ENCODE measurements around the gene ERP44. TPM values are rescaled to one million over a fixed set of nuclear protein-coding genes. Genes with fewer than 3 reads are reported as not detected.

The ERP44 gene
- total RNA-seq, 1 donor from 2014 or later = 18.0 TPM

DNA sequence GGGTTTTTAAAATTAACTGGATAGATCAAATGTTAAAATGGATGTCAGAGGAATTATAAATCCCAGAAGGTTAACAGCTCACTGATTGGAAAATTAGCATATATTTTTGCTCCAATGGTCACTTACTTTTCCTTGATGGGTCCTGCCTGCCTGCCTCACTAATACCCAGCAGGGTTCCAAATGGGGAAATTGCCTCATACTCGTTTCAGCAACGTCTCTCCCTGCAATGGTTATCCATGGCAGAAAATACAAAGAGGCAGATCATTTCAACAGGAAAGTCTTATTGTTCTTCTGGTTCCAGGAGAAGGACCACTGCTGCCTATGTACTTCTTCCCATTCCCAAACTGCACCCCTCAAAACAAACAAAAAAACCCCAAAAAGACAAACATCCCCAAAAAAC lies 71.3 kb downstream of the ERP44 start:
- no peak overlapping the region for H3K4me3 ChIP-seq
- H3K27ac ChIP-seq = no peak overlapping the region
- H4K20me1 ChIP-seq (ENCODE audit: low read depth) = no peaks in the 10 kb centered on the region
- peaks cover under 1% of the 10 kb centered on the region for H3K9me3 ChIP-seq (ENCODE audit: low read depth)
- no peaks in the 10 kb centered on the region for H3K27me3 Mint-ChIP-seq (ENCODE audit: insufficient read depth, low read depth)
- H3K79me2 ChIP-seq (ENCODE audit: low read depth) = no peaks in the 10 kb centered on the region
- peaks cover 5% of the 10 kb centered on the region for H3K4me1 ChIP-seq
- no peak overlapping the region for H3K4me2 ChIP-seq
- H3K36me3 ChIP-seq = no peaks in the 10 kb centered on the region
- H3K9ac ChIP-seq = no peak overlapping the region
- no peak overlapping the region for H2AFZ ChIP-seq (replicated peaks)
- H3K27ac Mint-ChIP-seq = no peak overlapping the region
- no peak overlapping the region for H3K4me3 Mint-ChIP-seq
- DNase-seq (ENCODE audit: low spot score) = peak; percentile 4
- H3F3A ChIP-seq (ENCODE audit: low read depth) = no peaks in the 10 kb centered on the region
- H3K4me1 Mint-ChIP-seq = no peaks in the 10 kb centered on the region
- H3K36me3 Mint-ChIP-seq = peaks cover 11% of the 10 kb centered on the region
- no peaks in the 10 kb centered on the region for H3K27me3 ChIP-seq
- peaks cover 6% of the 10 kb centered on the region for H3K9me3 Mint-ChIP-seq
- no peak for TF ChIP-seq EZH2 (IDR thresholded peaks at IDR 0.05)
- TF ChIP-seq, protein P1, sequence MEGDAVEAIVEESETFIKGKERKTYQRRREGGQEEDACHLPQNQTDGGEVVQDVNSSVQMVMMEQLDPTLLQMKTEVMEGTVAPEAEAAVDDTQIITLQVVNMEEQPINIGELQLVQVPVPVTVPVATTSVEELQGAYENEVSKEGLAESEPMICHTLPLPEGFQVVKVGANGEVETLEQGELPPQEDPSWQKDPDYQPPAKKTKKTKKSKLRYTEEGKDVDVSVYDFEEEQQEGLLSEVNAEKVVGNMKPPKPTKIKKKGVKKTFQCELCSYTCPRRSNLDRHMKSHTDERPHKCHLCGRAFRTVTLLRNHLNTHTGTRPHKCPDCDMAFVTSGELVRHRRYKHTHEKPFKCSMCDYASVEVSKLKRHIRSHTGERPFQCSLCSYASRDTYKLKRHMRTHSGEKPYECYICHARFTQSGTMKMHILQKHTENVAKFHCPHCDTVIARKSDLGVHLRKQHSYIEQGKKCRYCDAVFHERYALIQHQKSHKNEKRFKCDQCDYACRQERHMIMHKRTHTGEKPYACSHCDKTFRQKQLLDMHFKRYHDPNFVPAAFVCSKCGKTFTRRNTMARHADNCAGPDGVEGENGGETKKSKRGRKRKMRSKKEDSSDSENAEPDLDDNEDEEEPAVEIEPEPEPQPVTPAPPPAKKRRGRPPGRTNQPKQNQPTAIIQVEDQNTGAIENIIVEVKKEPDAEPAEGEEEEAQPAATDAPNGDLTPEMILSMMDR (IDR thresholded peaks at IDR 0.05) = no peak
- no peak for TF ChIP-seq EZH2phosphoT487 (IDR thresholded peaks at IDR 0.05)

DNA sequence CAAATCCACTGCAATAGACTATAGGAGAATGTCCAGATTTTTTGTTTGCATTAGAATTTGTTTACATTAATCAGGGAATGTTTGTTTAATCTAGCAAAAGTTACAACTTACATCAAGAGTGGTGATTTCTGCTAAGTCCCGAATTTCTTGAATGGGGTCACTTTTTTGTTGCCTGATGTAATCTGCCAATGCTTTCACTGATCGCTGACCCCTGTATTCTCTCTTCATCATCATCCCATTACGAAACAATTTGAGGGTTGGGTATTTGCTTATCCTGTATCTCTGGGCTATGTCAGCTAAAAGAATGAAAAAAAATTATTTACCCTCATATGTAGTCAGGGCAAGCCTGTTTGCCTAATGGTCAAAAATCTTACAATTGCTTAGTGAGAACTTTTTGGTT lies 76.9 kb downstream of the ERP44 start:
- Mint-ChIP-seq H3K36me3 (peaks cover 10% of the 10 kb centered on the region), H3K27ac (no peak overlapping the region), H3K9me3 (no peaks in the 10 kb centered on the region), H3K27me3 (ENCODE audit: insufficient read depth, low read depth) (no peaks in the 10 kb centered on the region), H3K4me1 (no peaks in the 10 kb centered on the region), H3K4me3 (no peak overlapping the region)
- TF ChIP-seq, protein P1 (IDR thresholded peaks at IDR 0.05) = no peak
- TF ChIP-seq EZH2 (IDR thresholded peaks at IDR 0.05) (no peak), EZH2phosphoT487 (IDR thresholded peaks at IDR 0.05) (no peak)
- no peaks in the 10 kb centered on the region for H3K79me2 ChIP-seq (ENCODE audit: low read depth)
- H3F3A ChIP-seq (ENCODE audit: low read depth) = no peaks in the 10 kb centered on the region
- no peaks in the 10 kb centered on the region for H3K9me3 ChIP-seq (ENCODE audit: low read depth)
- no peak overlapping the region for H3K4me3 ChIP-seq
- H3K27ac ChIP-seq = no peak overlapping the region
- no peak overlapping the region for H3K9ac ChIP-seq
- no peak overlapping the region for H2AFZ ChIP-seq (replicated peaks)
- H3K4me1 ChIP-seq = no peaks in the 10 kb centered on the region
- H4K20me1 ChIP-seq (ENCODE audit: low read depth) = no peaks in the 10 kb centered on the region
- H3K27me3 ChIP-seq = no peaks in the 10 kb centered on the region
- H3K4me2 ChIP-seq = no peak overlapping the region
- no peaks in the 10 kb centered on the region for H3K36me3 ChIP-seq
- no peak for DNase-seq (ENCODE audit: low spot score)

DNA sequence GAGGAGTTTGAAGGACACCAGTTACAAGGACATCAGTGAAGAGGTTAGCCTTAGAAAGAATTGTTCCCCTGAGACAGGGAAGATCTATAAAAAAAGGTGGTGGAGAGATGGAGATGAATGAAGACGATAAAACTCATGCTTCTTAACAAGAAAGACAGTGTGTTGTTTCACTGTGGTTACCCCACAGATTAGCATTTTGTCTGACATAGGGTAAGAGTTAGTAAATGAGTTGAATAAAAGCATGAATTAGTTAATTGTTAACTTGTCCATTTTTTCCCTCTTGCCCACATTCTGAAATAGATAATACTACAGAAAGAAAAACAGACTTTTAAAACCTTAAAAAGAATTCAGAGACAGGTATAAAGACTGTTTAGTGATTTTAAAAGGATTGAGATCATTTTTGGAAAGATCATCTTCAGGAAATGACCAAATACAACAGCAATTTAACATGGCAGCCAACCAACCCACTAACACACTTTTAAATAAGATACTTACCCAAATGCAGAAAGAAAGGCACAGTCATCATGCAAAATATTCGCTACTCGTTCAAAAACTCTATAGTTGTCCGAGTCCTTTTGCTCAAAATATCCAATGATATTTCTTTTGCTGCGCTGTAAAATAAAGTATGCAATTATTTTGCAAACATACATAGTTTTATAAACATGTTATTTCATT lies 78.5 kb downstream of the ERP44 start:
- Histone ChIP-seq H3K4me1 (no peaks in the 10 kb centered on the region), H3K27ac (no peak overlapping the region)
- H3K9me3 Mint-ChIP-seq = no peaks in the 10 kb centered on the region

More for the DNA sequence above, 78.5 kb downstream of the ERP44 start:
- Histone ChIP-seq H3K79me2 (ENCODE audit: low read depth) (no peaks in the 10 kb centered on the region), H3K4me3 (no peak overlapping the region), H4K20me1 (ENCODE audit: low read depth) (no peaks in the 10 kb centered on the region), H3K27me3 (no peaks in the 10 kb centered on the region), H3K9ac (no peak overlapping the region), H2AFZ (replicated peaks) (no peak overlapping the region), H3K9me3 (ENCODE audit: low read depth) (no peaks in the 10 kb centered on the region), H3K4me2 (no peak overlapping the region), H3F3A (ENCODE audit: low read depth) (no peaks in the 10 kb centered on the region), H3K36me3 (no peaks in the 10 kb centered on the region)
- Mint-ChIP-seq H3K4me1 (no peaks in the 10 kb centered on the region), H3K27ac (no peak overlapping the region), H3K36me3 (peaks cover 10% of the 10 kb centered on the region), H3K4me3 (no peak overlapping the region), H3K27me3 (ENCODE audit: insufficient read depth, low read depth) (no peaks in the 10 kb centered on the region)
- TF ChIP-seq, protein P1 (IDR thresholded peaks at IDR 0.05) = no peak
- no peak for TF ChIP-seq EZH2 (IDR thresholded peaks at IDR 0.05)
- TF ChIP-seq EZH2phosphoT487 (IDR thresholded peaks at IDR 0.05) = no peak
- no peak for DNase-seq (ENCODE audit: low spot score)
